Hindlimb muscle (tissue), 1 donor: Measurements from ENCODE around the gene SIX4. TPM values are rescaled to one million over a fixed set of nuclear protein-coding genes. Genes with fewer than 3 reads are reported as not detected.

Source experiments
- DNase-seq: peaks from one replicate; pipeline ENCODE4 v3.0.0-alpha.2; 2013
- polyA plus RNA-seq: library from polyadenylated mRNA; unstranded; fragments of 120-200 nt; gene quantifications from one replicate; pipeline ENCODE4 v1.2.1, GENCODE V29; 2013; ENCODE audit not compliant: insufficient read length

The SIX4 gene
- polyA plus RNA-seq, 1 donor = 26.3 TPM

GRCh38 chr14:60721326-60722106, 2.6 kb downstream of the SIX4 start:
- peak; percentile 36 for DNase-seq

- DNase-seq = peak; percentile 18
Measured at GRCh38 chr14:60720962-60721325, 3.2 kb downstream of the SIX4 start.

DNA sequence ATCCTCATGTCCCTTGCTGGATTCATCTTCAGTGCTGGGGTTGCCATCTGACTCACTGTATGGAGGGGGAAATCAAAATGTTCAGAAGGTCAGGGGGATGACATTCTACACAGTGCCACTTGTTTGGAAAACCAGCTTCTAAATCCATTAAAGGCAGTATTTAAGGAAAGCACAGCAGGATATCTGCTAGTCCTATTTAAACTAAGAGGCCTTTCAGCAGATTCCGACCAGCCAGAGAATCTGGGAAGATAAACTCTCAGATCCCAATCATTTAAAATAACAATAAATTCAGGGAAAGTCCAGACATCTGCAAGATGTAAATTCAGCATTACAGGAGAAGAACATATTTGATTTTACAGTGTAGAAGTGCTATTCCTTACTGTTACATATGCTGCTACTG, 3.8 kb downstream of the SIX4 start:
- no peak for DNase-seq

DNA sequence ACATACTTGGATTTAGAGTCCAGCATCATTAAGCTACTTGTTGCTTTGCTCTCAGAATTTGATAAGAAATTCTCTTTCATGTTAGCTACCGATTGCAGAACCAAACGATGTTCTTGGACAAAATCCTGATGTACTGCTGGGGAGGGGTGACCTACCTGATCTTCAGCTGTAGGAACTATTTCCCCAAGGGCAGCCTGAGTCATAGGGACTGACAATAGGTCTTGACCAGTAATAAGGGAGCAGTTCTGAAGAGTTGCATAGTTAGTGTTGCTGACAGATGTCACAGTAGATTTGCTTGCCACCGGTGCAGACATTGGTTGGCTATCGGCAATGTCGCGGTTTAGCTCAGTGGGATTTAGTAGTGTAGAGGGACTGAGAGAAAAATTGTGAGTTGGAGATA, 10.6 kb downstream of the SIX4 start:
- no peak for DNase-seq

DNA sequence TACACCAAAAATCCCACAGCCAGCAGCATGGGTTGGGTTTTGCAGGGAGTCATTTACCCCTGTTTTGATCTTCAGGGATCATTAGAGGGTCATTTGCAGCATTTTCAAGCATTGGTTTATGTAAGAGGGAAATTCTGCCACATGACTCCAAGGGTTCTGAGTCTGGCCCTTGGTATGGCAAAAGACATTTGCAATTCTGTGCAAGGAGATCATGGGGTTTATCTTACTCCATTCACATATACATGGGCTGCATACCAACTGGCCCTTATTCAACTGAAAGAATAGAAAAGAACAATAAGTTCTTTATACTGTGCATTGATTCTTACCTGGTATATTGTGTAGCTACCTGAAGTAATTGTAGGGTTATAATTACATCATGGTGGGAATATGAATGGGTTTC, 13.7 kb downstream of the SIX4 start:
- DNase-seq = no peak

DNA sequence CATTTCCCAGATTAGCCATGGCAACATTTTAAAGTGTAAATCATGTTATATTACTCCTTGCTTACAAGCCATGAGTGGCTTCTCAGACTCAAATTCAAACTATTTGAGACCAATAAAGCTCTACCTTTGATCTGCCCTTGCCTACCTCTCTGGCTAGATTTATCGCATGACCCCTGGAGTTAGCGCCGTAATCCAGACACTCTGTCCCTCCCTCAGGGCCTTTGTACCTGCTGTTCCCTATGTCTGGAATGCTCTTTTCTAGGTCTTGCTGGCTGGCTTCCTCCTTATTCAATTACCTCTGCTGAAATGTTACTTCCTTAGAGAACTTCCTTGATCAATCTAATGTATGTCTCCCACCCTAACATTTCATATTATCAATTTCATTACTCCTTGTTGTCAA, 16.3 kb downstream of the SIX4 start:
- DNase-seq = no peak

- no peak for DNase-seq
Measured at GRCh38 chr14:60705100-60705499, 19.1 kb downstream of the SIX4 start.

DNA sequence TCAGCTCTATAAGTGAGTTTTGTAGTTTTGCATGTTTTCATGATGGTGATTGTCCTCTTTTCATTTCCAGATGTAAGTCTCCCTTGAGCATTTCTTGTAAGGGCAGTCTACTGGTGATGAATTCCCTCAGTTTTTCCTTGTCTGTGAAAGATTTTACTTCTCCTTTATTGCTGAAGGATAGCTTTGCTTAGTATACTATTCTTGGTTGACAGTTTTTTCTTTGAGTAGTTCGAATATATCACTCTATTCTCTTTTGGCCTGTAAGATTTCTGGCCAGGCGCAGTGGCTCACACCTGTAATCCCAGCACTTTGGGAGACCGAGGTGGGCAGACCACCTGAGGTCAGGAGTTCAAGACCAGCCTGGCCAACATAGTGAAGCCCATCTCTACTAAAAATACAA, 23.6 kb downstream of the SIX4 start:
- no peak for DNase-seq

- no peak for DNase-seq
Measured at GRCh38 chr14:60695327-60695726, 28.8 kb downstream of the SIX4 start.

- DNase-seq = no peak
Measured at GRCh38 chr14:60691383-60692113, 32.6 kb downstream of the SIX4 start.

GRCh38 chr14:60686865-60687264, 37.3 kb downstream of the SIX4 start:
- DNase-seq = no peak

- DNase-seq = no peak
Measured at GRCh38 chr14:60684203-60684602, 39.9 kb downstream of the SIX4 start.

GRCh38 chr14:60681271-60681670, 42.9 kb downstream of the SIX4 start:
- no peak for DNase-seq

- DNase-seq = no peak
Measured at GRCh38 chr14:60680511-60680910, 43.6 kb downstream of the SIX4 start.

GRCh38 chr14:60679566-60680258, 44.4 kb downstream of the SIX4 start:
- DNase-seq = no peak

DNA sequence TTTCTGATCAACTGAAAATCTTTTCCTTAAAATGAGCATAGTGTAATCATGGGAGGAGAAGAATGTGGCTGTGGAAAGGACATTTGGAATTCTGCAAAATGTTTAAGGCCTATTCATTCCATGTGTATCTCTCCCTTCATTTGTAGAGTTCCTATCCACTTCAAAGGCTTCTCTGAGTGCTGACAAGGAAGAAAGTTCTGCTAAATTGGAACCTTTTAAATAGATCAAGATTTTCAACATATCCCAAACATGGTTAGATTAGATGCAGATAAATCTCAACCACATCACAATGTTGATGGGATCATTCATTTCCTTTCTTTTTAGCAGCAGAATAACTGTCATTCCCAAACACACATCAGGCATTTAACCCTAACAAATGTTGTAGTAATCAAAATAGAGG, 46.5 kb downstream of the SIX4 start:
- no peak for DNase-seq

DNA sequence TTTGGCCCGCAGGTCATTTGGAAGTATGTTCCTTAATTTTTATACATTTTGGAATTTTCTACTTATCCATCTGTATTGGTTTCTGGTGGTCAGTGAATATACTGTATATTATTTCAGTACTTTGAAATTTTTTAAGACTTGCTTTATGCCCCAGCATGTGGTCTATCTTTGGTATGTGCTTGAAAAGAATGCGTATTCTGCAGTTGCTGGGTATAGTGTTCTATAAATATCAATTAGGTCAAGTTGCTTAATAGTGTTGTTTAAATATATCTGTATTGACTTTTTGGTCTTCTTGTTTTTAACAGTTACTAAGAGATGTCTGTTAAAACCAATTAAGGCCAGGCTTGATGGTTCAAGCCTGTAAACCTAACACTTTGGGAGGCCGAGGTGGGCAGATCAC, 53.2 kb downstream of the SIX4 start:
- DNase-seq = no peak

- DNase-seq = no peak
Measured at GRCh38 chr14:60668431-60669112, 55.6 kb downstream of the SIX4 start.

DNA sequence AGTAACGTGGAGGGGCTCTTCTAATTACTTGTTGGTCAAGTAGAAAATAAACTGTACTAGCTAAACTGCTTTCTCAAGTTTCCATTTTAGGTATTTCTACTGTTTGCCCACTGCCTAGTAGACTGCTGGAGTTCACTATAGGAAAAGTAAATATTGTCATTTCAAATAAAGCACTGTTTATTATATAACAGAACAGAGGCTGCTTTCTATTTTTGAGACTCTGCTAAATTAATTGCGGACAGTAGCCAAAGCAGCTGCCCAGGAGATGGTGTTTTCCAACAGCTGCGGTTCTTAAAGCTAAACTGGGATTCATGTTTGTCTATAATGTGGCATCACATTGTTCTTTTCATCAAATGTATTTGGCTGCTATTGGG, 59.0 kb downstream of the SIX4 start:
- DNase-seq = peak; percentile 30

- no peak for DNase-seq
Measured at GRCh38 chr14:60662982-60663381, 61.2 kb downstream of the SIX4 start.

DNA sequence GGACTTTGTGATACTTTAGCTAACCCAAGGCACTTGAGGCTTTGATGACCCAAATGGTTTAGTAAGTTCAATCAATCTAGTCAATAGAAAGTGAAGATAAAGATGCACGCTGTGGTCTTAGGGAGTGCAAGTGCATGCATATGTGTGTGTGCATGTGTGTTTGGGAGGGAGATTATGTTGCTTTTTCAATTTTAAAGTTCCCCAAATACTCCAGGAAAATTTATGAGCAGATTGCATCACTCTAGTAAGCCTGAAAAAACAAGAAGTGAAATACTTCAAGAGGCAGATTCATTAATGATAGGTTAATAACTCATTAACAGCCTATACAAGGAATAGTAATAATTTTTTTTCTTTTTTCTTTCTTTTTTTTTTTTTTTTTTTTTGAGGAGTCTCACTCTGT, 62.4 kb downstream of the SIX4 start:
- DNase-seq = no peak
